Keratinocyte (primary cell): ENCODE results near the gene FGFR2. TPM values are rescaled to one million over a fixed set of nuclear protein-coding genes. Genes with fewer than 3 reads are reported as not detected.

ENCODE experiments used
- DNase-seq: peaks from one replicate; pipeline ENCODE4 v3.0.0-alpha.2; 2011; ENCODE audit warnings: low read depth, missing footprints, low spot score
- FAIRE-seq: peaks from 2 replicates; lab custom pipeline; 2011; peaks lifted over from hg19 to GRCh38; lab: Jason Lieb, UNC
- H2AFZ ChIP-seq: 2 replicates; pipeline ENCODE4 v1.6.0; 2012; ENCODE audit warnings: low read length, control low read depth, inconsistent platforms; ENCODE audit not compliant: control insufficient read depth
- H3K27ac ChIP-seq: 2 replicates; pipeline ENCODE4 v1.5.1; 2011; ENCODE audit warnings: low read length; ENCODE audit not compliant: control insufficient read depth, insufficient read depth
- H3K27me3 ChIP-seq: 3 replicates; pipeline ENCODE4 v1.6.0; 2011; ENCODE audit warnings: low read length; ENCODE audit not compliant: control insufficient read depth, insufficient read depth; ENCODE audit errors: extremely low read depth
- H3K36me3 ChIP-seq, 2 experiments: 2 replicates in 1 of 2; 3 replicates in 1 of 2; pipeline ENCODE4 v1.5.1; 2011; ENCODE audit warnings: low read length in 2 of 2, mild to moderate bottlenecking in 1 of 2; ENCODE audit not compliant: control insufficient read depth in 2 of 2, insufficient read depth in 2 of 2; ENCODE audit errors: extremely low read depth in 1 of 2
- H3K4me1 ChIP-seq: 3 replicates; pipeline ENCODE4 v1.5.1; 2011; ENCODE audit warnings: low read length; ENCODE audit not compliant: control insufficient read depth, insufficient read depth; ENCODE audit errors: extremely low read depth
- H3K4me2 ChIP-seq: 3 replicates; pipeline ENCODE4 v1.6.0; 2011; ENCODE audit warnings: low read depth, low read length; ENCODE audit not compliant: control insufficient read depth, insufficient read depth; ENCODE audit errors: extremely low read depth
- H3K4me3 ChIP-seq, 3 experiments: fragments of 200-600 bp in 1 of 3; sonication (generic) in 1 of 3; 2 replicates in 2 of 3; 3 replicates in 1 of 3; pipeline ENCODE4 v1.5.1; 2011 to 2016; ENCODE audit warnings: low read length in 3 of 3, mild to moderate bottlenecking in 3 of 3, control low read depth in 2 of 3, inconsistent platforms in 1 of 3, low read depth in 1 of 3, mixed read lengths in 1 of 3, mixed run types in 1 of 3, moderate library complexity in 1 of 3; ENCODE audit not compliant: control insufficient read depth in 2 of 3, insufficient read depth in 2 of 3; ENCODE audit errors: extremely low read depth in 1 of 3
- H3K79me2 ChIP-seq: 2 replicates; pipeline ENCODE4 v1.6.0; 2012; ENCODE audit warnings: low read length; ENCODE audit not compliant: control insufficient read depth, insufficient read depth
- H3K9ac ChIP-seq: 3 replicates; pipeline ENCODE4 v1.6.0; 2011; ENCODE audit warnings: low read length; ENCODE audit not compliant: control insufficient read depth, insufficient read depth; ENCODE audit errors: extremely low read depth
- H3K9me1 ChIP-seq: 3 replicates; pipeline ENCODE4 v1.6.0; 2011; ENCODE audit warnings: low read length; ENCODE audit not compliant: control insufficient read depth, insufficient read depth; ENCODE audit errors: extremely low read depth
- H3K9me3 ChIP-seq: 2 replicates; pipeline ENCODE4 v1.5.1; 2012; ENCODE audit warnings: low read depth, low read length; ENCODE audit not compliant: control insufficient read depth
- H4K20me1 ChIP-seq: 3 replicates; pipeline ENCODE4 v1.6.0; 2011; ENCODE audit warnings: low read length; ENCODE audit not compliant: control insufficient read depth, insufficient read depth; ENCODE audit errors: extremely low read depth
- EZH2 ChIP-seq: IDR thresholded peaks from one replicate; pipeline ENCODE4 v1.6.1; 2012; ENCODE audit warnings: inconsistent platforms, mild to moderate bottlenecking, low read length, moderate library complexity
- dilution Hi-C: fragments of 300-500 bp; cut with MboI; formaldehyde crosslinking; loops from one replicate; pipeline ENCODE4 v1.7.0; 2020; ENCODE audit warnings: low sequenced_read_pairs; ENCODE audit not compliant: extremely low pct_ligation_motif_present
- polyA plus RNA-seq, 5 experiments: library from polyadenylated mRNA; depleted of rRNA in 3 of 5; stranded (reverse) in 3 of 5; stranded (forward) in 1 of 5; unstranded in 1 of 5; fragments of >200 nt; gene quantifications; 1 replicate in 1 of 5; 2 replicates in 3 of 5; 3 replicates in 1 of 5; pipeline versions ENCODE4 v1.2.1 to v1.2.3, GENCODE V29; 2011 to 2012; ENCODE audit warnings: missing spikeins in 2 of 5, low read depth in 1 of 5, low replicate concordance in 1 of 5
- TF ChIP-seq, protein P1 (sequence below), 3 experiments: IDR thresholded peaks in 1 of 3; conservative IDR thresholded peaks in 1 of 3; optimal IDR thresholded peaks in 1 of 3; 2 replicates in 2 of 3; 3 replicates in 1 of 3; pipeline versions ENCODE3 to v1.5.1; 2011; ENCODE audit warnings: low read length in 3 of 3, mild to moderate bottlenecking in 3 of 3, moderate library complexity in 2 of 3, control low read depth in 1 of 3, inconsistent platforms in 1 of 3; ENCODE audit not compliant: insufficient read depth in 2 of 3; ENCODE audit errors: extremely low read depth in 1 of 3

The FGFR2 gene
- polyA plus RNA-seq, 1 donor (not counting 4 experiments of a cell fraction or from before 2014, with no cell fraction given), result 20.6 TPM

DNA sequence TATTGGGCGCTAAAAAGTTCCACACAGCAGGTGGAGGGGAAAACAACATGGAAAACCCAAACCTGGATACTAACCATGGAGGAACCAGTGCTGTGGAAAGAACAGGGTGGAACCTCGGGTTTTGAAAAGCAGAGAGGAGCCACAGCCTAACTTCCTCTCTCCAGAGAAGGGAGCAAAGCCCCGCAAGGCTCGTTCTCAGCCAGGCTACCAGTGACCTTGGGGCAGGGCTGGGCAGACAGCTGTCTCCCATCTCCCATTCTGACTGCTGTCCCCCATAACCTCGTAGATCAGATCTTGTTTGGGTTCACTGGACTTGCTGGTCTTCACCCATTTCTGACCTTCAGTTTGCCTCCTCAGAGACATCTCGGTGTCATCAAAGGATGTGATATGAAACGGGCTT lies 47.5 kb upstream of the FGFR2 start:
- dilution Hi-C loops, result no loop called here
- Histone ChIP-seq H3K36me3 (no peaks in the 10 kb centered on the region), H2AFZ (no peak overlapping the region), H3K4me1 (no peaks in the 10 kb centered on the region), H3K27me3 (peaks cover 9% of the 10 kb centered on the region), H3K9me3 (peaks cover 2% of the 10 kb centered on the region), H3K79me2 (no peaks in the 10 kb centered on the region), H3K9ac (no peak overlapping the region), H3K27ac (no peak overlapping the region), H3K4me3 (no peak overlapping the region), H4K20me1 (no peaks in the 10 kb centered on the region), H3K9me1 (no peaks in the 10 kb centered on the region), H3K4me2 (no peak overlapping the region)
- no peak for DNase-seq
- TF ChIP-seq, protein P1, sequence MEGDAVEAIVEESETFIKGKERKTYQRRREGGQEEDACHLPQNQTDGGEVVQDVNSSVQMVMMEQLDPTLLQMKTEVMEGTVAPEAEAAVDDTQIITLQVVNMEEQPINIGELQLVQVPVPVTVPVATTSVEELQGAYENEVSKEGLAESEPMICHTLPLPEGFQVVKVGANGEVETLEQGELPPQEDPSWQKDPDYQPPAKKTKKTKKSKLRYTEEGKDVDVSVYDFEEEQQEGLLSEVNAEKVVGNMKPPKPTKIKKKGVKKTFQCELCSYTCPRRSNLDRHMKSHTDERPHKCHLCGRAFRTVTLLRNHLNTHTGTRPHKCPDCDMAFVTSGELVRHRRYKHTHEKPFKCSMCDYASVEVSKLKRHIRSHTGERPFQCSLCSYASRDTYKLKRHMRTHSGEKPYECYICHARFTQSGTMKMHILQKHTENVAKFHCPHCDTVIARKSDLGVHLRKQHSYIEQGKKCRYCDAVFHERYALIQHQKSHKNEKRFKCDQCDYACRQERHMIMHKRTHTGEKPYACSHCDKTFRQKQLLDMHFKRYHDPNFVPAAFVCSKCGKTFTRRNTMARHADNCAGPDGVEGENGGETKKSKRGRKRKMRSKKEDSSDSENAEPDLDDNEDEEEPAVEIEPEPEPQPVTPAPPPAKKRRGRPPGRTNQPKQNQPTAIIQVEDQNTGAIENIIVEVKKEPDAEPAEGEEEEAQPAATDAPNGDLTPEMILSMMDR (optimal IDR thresholded peaks at IDR 0.05 in 1 of 3, IDR thresholded peaks at IDR 0.05 in 1 of 3, conservative IDR thresholded peaks at IDR 0.05 in 1 of 3; ENCODE audit: extremely low read depth in 1 of 3, insufficient read depth in 2 of 3, low read length in 3 of 3), result no peak
- FAIRE-seq, result no peak

- DNase-seq (no peak), FAIRE-seq (no peak)
- H3K36me3 ChIP-seq, result no peaks in the 10 kb centered on the region
- H3K27me3 ChIP-seq, result peaks cover 9% of the 10 kb centered on the region
- no peak overlapping the region for H3K27ac ChIP-seq
- dilution Hi-C loops, result no loop called here
- H3K79me2 ChIP-seq, result no peaks in the 10 kb centered on the region
- H3K4me3 ChIP-seq, result no peak overlapping the region
- no peak overlapping the region for H2AFZ ChIP-seq
- peaks cover 2% of the 10 kb centered on the region for H3K9me3 ChIP-seq
- no peak for TF ChIP-seq EZH2
- TF ChIP-seq, protein P1 (optimal IDR thresholded peaks at IDR 0.05 in 1 of 3, IDR thresholded peaks at IDR 0.05 in 1 of 3, conservative IDR thresholded peaks at IDR 0.05 in 1 of 3; ENCODE audit: extremely low read depth in 1 of 3, insufficient read depth in 2 of 3, low read length in 3 of 3), result no peak
- H3K9ac ChIP-seq, result no peak overlapping the region
- H3K4me2 ChIP-seq, result no peak overlapping the region
- H3K9me1 ChIP-seq, result no peaks in the 10 kb centered on the region
- H3K4me1 ChIP-seq, result peaks cover 2% of the 10 kb centered on the region
- H4K20me1 ChIP-seq, result no peaks in the 10 kb centered on the region
These were observed 46.3 kb upstream of the FGFR2 start for GRCh38 chr10:121644501-121644900.
